Measurements from ENCODE around the gene EZR.

EZR gene

GRCh38 chr6:158730541-158730907 lies 88.6 kb downstream of the EZR start:
- Histone ChIP-seq H3K4me3 (ENCODE audit: low read depth, low read length) (no peak overlapping the region), H3K27ac (ENCODE audit: extremely low read depth, low read depth, low read length) (no peak overlapping the region), H3K9me3 (ENCODE audit: control insufficient read depth, insufficient read depth, low read depth, low read length) (no peaks in the 10 kb centered on the region), H3K36me3 (ENCODE audit: control insufficient read depth in 2 of 2, insufficient read depth in 1 of 2, low read length in 2 of 2) (no peaks in the 10 kb centered on the region), H3K4me1 (ENCODE audit: control insufficient read depth, insufficient read depth, low read length) (no peaks in the 10 kb centered on the region)
- no peak for TF ChIP-seq ZNF280C (tag by site-specific recombination; IDR thresholded peaks at IDR 0.05)
- ChIA-PET CTCF (interaction anchor here (0.6 to 5.2 kb wide), 2 partner anchors 12 to 18 kb away, joined by 5 to 34 read pairs; no protein-coding TSS in a partner anchor), POLR2A (no interaction called here)

GRCh38 chr6:158729906-158730540 lies 89.1 kb downstream of the EZR start:
- Histone ChIP-seq H3K4me3 (ENCODE audit: low read depth, low read length) (no peak overlapping the region), H3K9me3 (ENCODE audit: control insufficient read depth, insufficient read depth, low read depth, low read length) (no peaks in the 10 kb centered on the region), H3K4me1 (ENCODE audit: control insufficient read depth, insufficient read depth, low read length) (no peaks in the 10 kb centered on the region), H3K27ac (ENCODE audit: extremely low read depth, low read depth, low read length) (no peak overlapping the region), H3K36me3 (ENCODE audit: control insufficient read depth in 2 of 2, insufficient read depth in 1 of 2, low read length in 2 of 2) (no peaks in the 10 kb centered on the region)
- ChIA-PET POLR2A (no interaction called here), CTCF (interaction anchor here (0.6 to 5.2 kb wide), 4 partner anchors 11 to 253 kb away, joined by 3 to 34 read pairs (median 4); no protein-coding TSS in a partner anchor)
- TF ChIP-seq SETDB1 (IDR thresholded peaks at IDR 0.05; ENCODE audit: insufficient read length, low read length) (peak; percentile 58), ZNF350 (tag by site-specific recombination; IDR thresholded peaks at IDR 0.05) (no peak)

- ChIA-PET POLR2A (no interaction called here), CTCF (interaction anchor here (0.6 kb wide), 1 partner anchor 13 kb away, joined by 3 read pairs; no protein-coding TSS in a partner anchor)
- TF ChIP-seq INSM2 (tag by site-specific recombination; IDR thresholded peaks at IDR 0.05) = no peak
- TF ChIP-seq ZNF366 (tag by site-specific recombination; conservative IDR thresholded peaks at IDR 0.05) = no peak
- TF ChIP-seq ZNF133 (tag by site-specific recombination; IDR thresholded peaks at IDR 0.05) = no peak
- TF ChIP-seq TCF7L2 (IDR thresholded peaks at IDR 0.05; ENCODE audit: borderline replicate concordance, low read depth, low read length) = no peak
- TF ChIP-seq ZNF585B (tag by site-specific recombination; IDR thresholded peaks at IDR 0.05) = no peak
- no peak for TF ChIP-seq MZF1 (tag by site-specific recombination; IDR thresholded peaks at IDR 0.05; ENCODE audit: borderline replicate concordance)
- TF ChIP-seq ZBTB17 (tag by site-specific recombination; IDR thresholded peaks at IDR 0.05) = no peak
- TF ChIP-seq KLF10 (tag by site-specific recombination; IDR thresholded peaks at IDR 0.05) = no peak
- TF ChIP-seq BCL11B (tag by site-specific recombination; IDR thresholded peaks at IDR 0.05; ENCODE audit: low read depth) = no peak
- TF ChIP-seq TSHZ1 (tag by site-specific recombination; IDR thresholded peaks at IDR 0.05; ENCODE audit: borderline replicate concordance) = no peak
- Histone ChIP-seq H3K36me3 (ENCODE audit: control insufficient read depth in 2 of 2, insufficient read depth in 1 of 2, low read length in 2 of 2) (no peaks in the 10 kb centered on the region), H3K9me3 (ENCODE audit: control insufficient read depth, insufficient read depth, low read depth, low read length) (no peaks in the 10 kb centered on the region), H3K4me3 (ENCODE audit: low read depth, low read length) (no peak overlapping the region), H3K27ac (ENCODE audit: extremely low read depth, low read depth, low read length) (no peak overlapping the region), H3K4me1 (ENCODE audit: control insufficient read depth, insufficient read depth, low read length) (no peaks in the 10 kb centered on the region)
Observed at GRCh38 chr6:158725704-158726103, 93.5 kb downstream of the EZR start.

Measured in HEK293 (cell line).